Activated T-helper 9 cell treated with anti-CD3 and anti-CD28 coated beads, Interleukin-2, amount 50 U/mL, for 16 hours (primary cell): Measurements from ENCODE around the gene RPL27A.
"Not testable (repeated sequence)": the region's sequence is repeated elsewhere in the genome, so short reads cannot be mapped to it uniquely, and the experiment has no call there.

ENCODE experiments used
- DNase-seq: peaks from one replicate; pipeline ENCODE4 v3.0.0-alpha.2; 2020; ENCODE audit warnings: low read depth

Gene RPL27A

DNA sequence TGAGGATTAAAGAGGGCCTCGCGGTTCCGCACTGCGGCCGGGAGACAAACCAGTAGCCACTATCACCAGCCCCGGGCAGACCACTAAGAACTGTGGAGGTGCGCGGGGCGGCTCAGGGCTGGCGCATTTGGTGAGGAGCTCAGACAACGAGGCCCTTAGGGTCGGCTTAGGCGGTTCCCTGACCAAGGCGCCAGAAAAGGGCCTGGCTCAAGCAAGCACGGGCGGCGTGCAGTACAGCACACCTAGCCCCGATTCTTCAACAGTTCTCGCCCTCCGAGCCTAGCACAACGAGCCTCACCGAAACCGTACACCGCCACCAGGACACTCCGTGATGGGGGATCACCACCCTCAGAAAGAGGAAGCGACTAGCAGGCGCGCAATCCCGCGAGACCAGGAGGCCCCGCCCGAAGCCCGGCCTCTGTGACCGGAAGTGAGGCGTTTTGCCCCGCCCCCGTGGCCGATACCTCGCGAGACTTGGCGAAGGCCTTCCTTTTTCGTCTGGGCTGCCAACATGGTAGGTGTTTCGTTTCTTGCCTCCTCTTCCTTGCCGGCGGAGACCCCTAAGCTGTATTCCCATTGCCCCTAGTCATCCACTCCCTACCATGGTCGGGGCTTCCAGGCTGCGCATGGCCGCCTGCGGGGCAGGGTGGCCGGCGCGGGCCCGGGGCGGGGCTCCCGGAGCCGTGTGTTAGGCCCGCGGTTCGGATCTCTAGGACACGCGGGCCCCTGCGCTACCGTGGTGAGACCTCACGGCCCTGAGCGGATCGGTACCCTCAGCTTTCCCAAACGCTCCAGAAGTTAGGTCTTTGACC lies at the start of gene RPL27A, which contains the start of gene TRIM66:
RPL27A (plus strand) TSS at position 490 of the 812 bp plus-strand sequence; CDS start at position 512, 22 bp downstream.
TRIM66 (minus strand) TSS at position 363 of the 812 bp plus-strand sequence. CDS start 10,391 bp downstream, outside the sequence.
- DNase-seq: peak; percentile 98

GRCh38 chr11:8634498-8634897 lies 48.1 kb upstream of the RPL27A start:
- no peak for DNase-seq

DNA sequence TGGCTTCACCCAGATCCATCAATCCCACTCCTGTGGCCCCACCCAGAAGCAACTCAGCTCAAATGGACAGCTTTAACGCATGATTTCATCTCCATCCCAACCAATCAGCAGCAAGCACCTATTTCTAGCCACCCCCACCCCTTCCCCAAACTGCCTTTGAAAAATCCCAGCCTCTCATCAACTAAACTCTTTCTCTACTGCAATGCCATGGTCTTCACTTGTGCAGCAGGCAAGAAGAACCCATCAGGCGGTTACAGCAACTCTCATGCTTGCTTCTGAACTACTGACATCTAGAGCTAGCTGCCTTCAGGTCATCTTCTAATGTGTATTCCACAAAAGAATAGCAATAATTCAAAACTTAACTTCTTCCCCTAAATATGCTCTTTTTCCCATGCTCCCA lies 46.5 kb upstream of the RPL27A start:
- DNase-seq: no peak

DNA sequence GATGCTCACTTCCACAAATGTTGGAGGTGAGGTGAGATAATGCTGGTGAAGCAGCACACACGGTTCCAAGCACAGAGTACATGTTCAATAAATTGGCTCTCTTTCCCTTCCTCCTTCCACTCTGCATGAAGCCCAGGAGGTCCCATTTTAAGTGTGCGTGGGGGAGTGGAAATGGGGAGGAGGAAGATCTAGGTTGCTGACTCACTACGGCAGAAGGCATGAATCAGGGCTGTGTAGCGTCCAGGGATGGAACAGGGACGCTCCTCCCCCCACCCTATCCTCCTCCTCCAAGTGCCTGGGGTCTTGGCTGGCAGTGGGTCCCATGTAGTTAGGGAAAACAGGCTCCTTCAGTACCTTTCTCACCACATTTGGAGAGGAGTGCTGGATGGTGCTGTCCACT lies 44.3 kb upstream of the RPL27A start:
- no peak for DNase-seq

- no peak for DNase-seq
These were observed 42.9 kb upstream of the RPL27A start for GRCh38 chr11:8639655-8640054.

GRCh38 chr11:8640267-8640906 lies 42.2 kb upstream of the RPL27A start:
- no peak for DNase-seq

- DNase-seq: no peak
These were observed 41.3 kb upstream of the RPL27A start for GRCh38 chr11:8641332-8641731.

- DNase-seq: no peak
These were observed 40.3 kb upstream of the RPL27A start for GRCh38 chr11:8642196-8642841.

DNA sequence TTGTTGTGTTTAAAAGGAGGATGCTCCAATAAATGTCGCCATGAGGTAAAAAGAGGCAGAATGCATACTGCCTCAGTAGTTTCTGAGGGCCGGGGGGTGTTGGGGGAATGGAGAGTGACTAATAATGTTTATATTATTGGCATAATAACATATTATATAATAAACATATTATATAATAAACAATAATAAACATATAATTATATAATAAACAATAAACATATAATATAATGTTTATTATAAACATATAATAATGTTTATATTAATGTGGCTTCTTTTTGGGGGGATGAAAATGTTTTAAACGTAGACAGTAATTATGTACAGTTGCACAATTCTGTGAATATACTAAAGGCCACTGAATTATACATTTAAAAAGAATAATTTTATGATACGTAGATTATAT lies 35.7 kb upstream of the RPL27A start:
- DNase-seq: no peak

DNA sequence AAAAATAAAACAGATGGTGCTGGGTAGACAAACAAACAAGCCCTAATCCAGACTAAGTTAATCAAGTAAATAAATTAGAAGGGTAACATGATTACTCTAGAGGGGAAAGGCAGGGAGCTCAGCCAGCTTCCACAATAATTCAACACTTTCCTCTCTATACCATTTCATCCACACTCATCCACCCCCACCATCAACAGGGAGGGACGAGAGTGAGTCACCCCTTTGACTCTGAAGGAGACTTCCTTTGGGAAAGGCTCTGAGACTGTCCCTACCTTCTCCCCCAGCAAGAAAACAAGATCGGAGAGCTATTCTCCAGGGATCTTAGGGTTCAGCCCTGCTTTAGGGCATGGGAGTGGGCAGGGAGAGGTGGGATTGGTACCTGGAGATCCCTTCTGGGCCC lies 33.2 kb upstream of the RPL27A start:
- no peak for DNase-seq

GRCh38 chr11:8650401-8650990 lies 32.1 kb upstream of the RPL27A start:
- no peak for DNase-seq

DNA sequence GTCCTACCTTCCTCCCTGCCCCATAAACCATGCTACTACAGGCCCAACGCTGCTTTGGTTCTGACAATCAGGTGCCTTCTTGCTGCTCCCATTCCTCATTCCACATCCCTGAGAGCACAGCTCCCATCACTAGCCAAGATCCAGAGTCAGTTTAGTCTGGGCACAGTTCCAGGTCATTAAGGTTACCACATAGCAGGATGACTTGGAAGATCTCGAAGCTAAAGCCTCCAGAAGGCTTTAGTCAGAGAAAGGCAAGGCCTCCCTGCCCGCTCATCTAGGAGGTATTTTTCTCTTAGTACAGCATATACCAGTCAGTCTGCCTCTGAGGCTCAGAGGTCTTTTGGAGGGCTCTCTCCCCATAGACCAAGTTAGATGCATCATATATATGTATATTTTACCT lies 30.5 kb upstream of the RPL27A start:
- no peak for DNase-seq

DNA sequence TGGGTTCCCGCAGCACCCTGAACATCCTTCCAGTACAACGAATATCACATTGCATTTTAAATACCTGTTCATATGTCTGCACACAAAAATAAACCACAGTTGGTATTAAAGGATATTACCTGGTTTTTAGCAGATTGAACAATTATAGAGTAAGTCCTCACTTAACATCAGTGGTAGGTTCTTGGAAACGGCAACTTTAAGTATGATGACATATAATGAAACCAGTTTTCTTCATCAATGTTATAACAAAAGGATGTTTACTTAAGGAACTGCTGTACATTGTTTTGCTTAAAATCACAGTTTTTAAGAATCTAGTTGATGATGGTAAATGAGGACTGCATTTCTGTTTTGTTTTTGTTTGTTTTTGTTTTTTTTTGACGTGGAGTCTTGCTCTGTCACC lies 28.1 kb upstream of the RPL27A start:
- DNase-seq: no peak

DNA sequence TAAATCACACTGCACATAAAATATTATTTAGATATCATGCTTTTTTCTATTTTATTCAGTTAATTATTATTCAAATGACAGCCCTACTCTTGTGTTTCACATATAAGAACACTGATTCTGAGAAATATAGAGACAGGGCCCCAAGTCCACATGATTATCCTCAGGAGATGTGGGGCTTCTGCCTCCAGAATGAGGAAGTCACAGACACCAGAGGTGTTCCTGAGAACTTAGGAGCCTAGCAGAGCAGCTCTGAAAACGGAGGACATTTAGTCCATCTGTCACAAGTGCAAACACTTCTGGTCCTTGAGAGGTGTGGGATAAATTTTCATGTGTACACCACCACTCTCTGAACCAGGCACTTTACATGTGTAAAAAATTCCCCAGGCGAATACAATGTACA lies 26.3 kb upstream of the RPL27A start:
- DNase-seq: no peak

DNA sequence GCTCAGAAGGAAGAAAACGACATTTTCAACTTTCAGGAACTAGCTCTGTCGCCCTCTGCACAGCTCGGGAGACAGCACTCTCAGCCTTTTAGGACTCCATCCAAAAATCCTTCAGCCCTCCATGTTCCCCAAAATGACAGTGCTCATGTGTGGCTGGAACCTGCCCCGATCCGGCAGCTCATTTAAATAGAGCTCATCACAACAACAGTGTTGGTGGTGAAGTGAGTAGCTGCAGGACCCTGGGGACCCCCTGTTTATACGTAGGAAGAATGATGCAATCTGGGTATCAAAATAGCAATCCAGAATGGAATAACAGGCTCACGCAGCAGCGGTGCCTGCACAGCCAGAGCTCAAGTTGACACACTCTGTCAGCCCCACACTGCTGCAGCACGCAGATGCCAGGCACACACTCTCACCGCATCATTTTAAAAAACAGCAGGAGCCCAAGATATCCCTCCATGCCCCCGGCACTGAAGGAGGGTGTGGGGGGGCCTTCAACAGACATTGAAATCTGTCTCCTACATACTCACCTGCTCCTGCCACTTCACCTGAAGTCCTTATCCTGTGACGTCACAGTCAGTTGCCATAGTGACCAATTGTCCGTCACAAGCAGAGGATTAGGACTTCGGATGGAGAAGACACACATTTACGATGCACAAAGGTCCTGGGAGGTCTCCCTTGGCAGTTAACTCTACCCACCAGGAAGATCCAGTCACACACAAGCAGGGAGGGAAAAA lies 24.1 kb upstream of the RPL27A start:
- no peak for DNase-seq

DNA sequence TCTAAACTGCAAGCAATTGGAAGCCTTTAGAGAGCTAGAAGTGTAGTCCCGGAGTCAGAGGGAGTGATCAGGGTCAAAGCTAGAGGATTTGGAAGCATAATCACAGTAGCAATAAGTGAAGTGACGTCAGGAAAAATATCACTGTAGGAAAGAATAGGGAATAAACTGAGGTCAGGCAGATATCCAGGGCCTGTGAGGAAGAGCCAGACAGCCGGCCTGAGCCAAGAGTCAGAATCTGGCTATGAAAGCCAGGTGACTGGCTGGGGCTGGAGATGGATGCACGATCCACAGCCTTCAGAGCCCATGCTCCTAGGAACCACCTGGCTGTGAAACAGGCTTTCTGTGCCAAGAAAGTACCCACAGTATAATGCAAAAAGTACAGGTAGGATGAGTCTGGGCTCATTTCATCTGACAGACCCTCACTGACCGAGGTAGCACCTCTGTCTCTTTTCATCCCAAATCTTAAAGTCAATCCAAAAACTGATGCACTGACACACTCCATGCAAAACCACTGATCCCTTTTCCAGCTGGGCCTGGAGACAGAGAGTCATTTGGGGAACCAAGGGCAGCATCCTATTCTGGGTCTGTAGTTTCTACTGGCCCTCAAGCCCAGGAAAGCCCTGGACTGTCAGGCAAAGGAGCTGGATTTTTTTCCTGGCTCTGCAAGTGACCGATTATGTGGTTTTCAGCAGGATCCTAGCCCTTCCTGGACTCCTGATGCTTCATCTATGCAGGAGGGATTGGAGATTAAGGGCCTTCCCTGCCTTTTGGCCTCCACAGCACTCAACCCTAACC lies 21.4 kb upstream of the RPL27A start:
- no peak for DNase-seq

GRCh38 chr11:8665222-8665621 lies 17.4 kb upstream of the RPL27A start:
- DNase-seq: no peak

GRCh38 chr11:8670081-8670480 lies 12.5 kb upstream of the RPL27A start:
- not testable (repeated sequence) for DNase-seq

GRCh38 chr11:8671193-8671612 lies 11.4 kb upstream of the RPL27A start:
- no peak for DNase-seq

DNA sequence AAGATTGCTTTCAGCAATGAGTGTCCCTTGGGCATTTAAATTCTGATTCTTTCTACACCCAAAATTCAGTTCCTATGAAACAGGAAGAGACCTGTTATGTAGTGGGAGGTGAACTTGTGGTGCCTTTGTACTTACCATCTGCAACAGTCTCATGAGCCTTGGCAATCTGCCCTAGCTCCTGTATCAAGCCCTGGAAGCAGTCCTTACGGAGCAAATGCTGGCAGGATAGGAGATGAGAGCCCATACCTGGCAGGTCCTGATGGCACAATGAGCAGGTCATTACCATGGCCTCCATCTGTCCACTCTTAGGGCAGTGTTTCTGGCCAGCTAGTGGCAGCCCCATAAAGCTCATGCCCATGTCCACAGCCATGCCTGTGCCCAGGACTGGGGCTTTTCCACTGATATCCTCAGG lies 10.9 kb upstream of the RPL27A start:
- no peak for DNase-seq

- no peak for DNase-seq
These were observed 10.2 kb upstream of the RPL27A start for GRCh38 chr11:8672346-8672745.
